Central memory CD4-positive, alpha-beta T cell (primary cell): ENCODE results near the gene PTGIR.

Experiments
- DNase-seq: peaks from one replicate; pipeline ENCODE4 v3.0.0; 2022

The PTGIR gene

GRCh38 chr19:46600384-46601317, 24.2 kb downstream of the PTGIR start:
- DNase-seq: peak; percentile 96

- no peak for DNase-seq
Observed at GRCh38 chr19:46599716-46600373, 25.0 kb downstream of the PTGIR start.

GRCh38 chr19:46598372-46598917, 26.4 kb downstream of the PTGIR start:
- no peak for DNase-seq

GRCh38 chr19:46596008-46596407, 28.9 kb downstream of the PTGIR start:
- no peak for DNase-seq

- DNase-seq: no peak
Observed at GRCh38 chr19:46591870-46592269, 33.0 kb downstream of the PTGIR start.

- no peak for DNase-seq
Observed at GRCh38 chr19:46591254-46591653, 33.6 kb downstream of the PTGIR start.

GRCh38 chr19:46587861-46588260, 37.0 kb downstream of the PTGIR start:
- DNase-seq: no peak

- DNase-seq: no peak
Observed at GRCh38 chr19:46586294-46586693, 38.6 kb downstream of the PTGIR start.

GRCh38 chr19:46585539-46585938, 39.4 kb downstream of the PTGIR start:
- DNase-seq: no peak

GRCh38 chr19:46580247-46580646, 44.6 kb downstream of the PTGIR start:
- DNase-seq: no peak

GRCh38 chr19:46579361-46579879, 45.5 kb downstream of the PTGIR start:
- peak; percentile 25 for DNase-seq

- DNase-seq: no peak
Observed at GRCh38 chr19:46578450-46578849, 46.4 kb downstream of the PTGIR start.

GRCh38 chr19:46574533-46574932, 50.4 kb downstream of the PTGIR start:
- DNase-seq: peak; percentile 58

- DNase-seq: no peak
Observed at GRCh38 chr19:46573679-46574498, 51.0 kb downstream of the PTGIR start.

- DNase-seq: no peak
Observed at GRCh38 chr19:46571495-46571894, 53.4 kb downstream of the PTGIR start.
